ENCODE data around the gene ACTMAP. TPM values are rescaled to one million over a fixed set of nuclear protein-coding genes. Genes with fewer than 3 reads are reported as not detected.

The ACTMAP gene
- total RNA-seq, 1 donor from 2014 or later = 9.6 TPM

- no peaks in the 10 kb centered on the region for H4K20me1 ChIP-seq (ENCODE audit: insufficient read depth, low read length)
- no peak for TF ChIP-seq CTCF (IDR thresholded peaks at IDR 0.05; ENCODE audit: insufficient read depth, low read depth, low read length)
- TF ChIP-seq EZH2 (IDR thresholded peaks at IDR 0.05; ENCODE audit: insufficient read depth, low read length) = no peak
- H3K79me2 ChIP-seq (ENCODE audit: insufficient read depth, low read length) = no peaks in the 10 kb centered on the region
- no peaks in the 10 kb centered on the region for H3K27me3 ChIP-seq (ENCODE audit: insufficient read depth, low read length)
- DNase-seq (ENCODE audit: low read depth) (peak; percentile 39), FAIRE-seq (no peak)
- peaks cover 15% of the 10 kb centered on the region for H3K4me1 ChIP-seq (ENCODE audit: insufficient read depth, low read length)
- H3K9ac ChIP-seq (ENCODE audit: low read length) = peak overlapping the region; percentile 43
- H3K4me3 Mint-ChIP-seq (ENCODE audit: unreplicated experiment) = no peak overlapping the region
- H3K4me2 ChIP-seq (ENCODE audit: low read length) = peak overlapping the region; percentile 49
- no peaks in the 10 kb centered on the region for H3K9me3 Mint-ChIP-seq (ENCODE audit: unreplicated experiment)
- H2AFZ ChIP-seq (ENCODE audit: low read depth, low read length) = peak overlapping the region; percentile 42
- no peaks in the 10 kb centered on the region for H3K36me3 ChIP-seq (ENCODE audit: insufficient read depth, low read length)
- peak overlapping the region; percentile 34 for H3K27ac ChIP-seq (ENCODE audit: low read depth, low read length)
- peaks cover 12% of the 10 kb centered on the region for H3K36me3 Mint-ChIP-seq (ENCODE audit: low read depth, unreplicated experiment)
- no peaks in the 10 kb centered on the region for H3K9me3 ChIP-seq (ENCODE audit: insufficient read depth, low read depth, low read length)
- peaks cover 14% of the 10 kb centered on the region for H3K4me1 Mint-ChIP-seq (ENCODE audit: low read depth, unreplicated experiment)
- no peak overlapping the region for H3K4me3 ChIP-seq (ENCODE audit: insufficient read depth, low read depth, low read length)
- H3K27ac Mint-ChIP-seq (ENCODE audit: unreplicated experiment) = peak overlapping the region; percentile 81
- no peaks in the 10 kb centered on the region for H3K27me3 Mint-ChIP-seq (ENCODE audit: low read depth, unreplicated experiment)
Observed at GRCh38 chr19:40745402-40745780, 4.9 kb downstream of the ACTMAP start.

- FAIRE-seq (no peak), DNase-seq (ENCODE audit: low read depth) (no peak)
- no peak overlapping the region for H3K4me3 ChIP-seq (ENCODE audit: insufficient read depth, low read depth, low read length)
- Mint-ChIP-seq H3K4me3 (ENCODE audit: unreplicated experiment) (no peak overlapping the region), H3K9me3 (ENCODE audit: unreplicated experiment) (no peaks in the 10 kb centered on the region), H3K4me1 (ENCODE audit: low read depth, unreplicated experiment) (peaks cover 14% of the 10 kb centered on the region), H3K36me3 (ENCODE audit: low read depth, unreplicated experiment) (peaks cover 12% of the 10 kb centered on the region), H3K27ac (ENCODE audit: unreplicated experiment) (peak overlapping the region; percentile 81), H3K27me3 (ENCODE audit: low read depth, unreplicated experiment) (no peaks in the 10 kb centered on the region)
- H2AFZ ChIP-seq (ENCODE audit: low read depth, low read length) = peak overlapping the region; percentile 42
- peaks cover 10% of the 10 kb centered on the region for H3K4me1 ChIP-seq (ENCODE audit: insufficient read depth, low read length)
- H3K9ac ChIP-seq (ENCODE audit: low read length) = peak overlapping the region; percentile 43
- H3K36me3 ChIP-seq (ENCODE audit: insufficient read depth, low read length) = peaks cover under 1% of the 10 kb centered on the region
- H3K27me3 ChIP-seq (ENCODE audit: insufficient read depth, low read length) = no peaks in the 10 kb centered on the region
- H4K20me1 ChIP-seq (ENCODE audit: insufficient read depth, low read length) = no peaks in the 10 kb centered on the region
- TF ChIP-seq EZH2 (IDR thresholded peaks at IDR 0.05; ENCODE audit: insufficient read depth, low read length) (no peak), CTCF (IDR thresholded peaks at IDR 0.05; ENCODE audit: insufficient read depth, low read depth, low read length) (no peak)
- peak overlapping the region; percentile 34 for H3K27ac ChIP-seq (ENCODE audit: low read depth, low read length)
- no peaks in the 10 kb centered on the region for H3K9me3 ChIP-seq (ENCODE audit: insufficient read depth, low read depth, low read length)
- no peaks in the 10 kb centered on the region for H3K79me2 ChIP-seq (ENCODE audit: insufficient read depth, low read length)
- H3K4me2 ChIP-seq (ENCODE audit: low read length) = peak overlapping the region; percentile 49
Observed at GRCh38 chr19:40744554-40745401, 5.5 kb downstream of the ACTMAP start.

DNA sequence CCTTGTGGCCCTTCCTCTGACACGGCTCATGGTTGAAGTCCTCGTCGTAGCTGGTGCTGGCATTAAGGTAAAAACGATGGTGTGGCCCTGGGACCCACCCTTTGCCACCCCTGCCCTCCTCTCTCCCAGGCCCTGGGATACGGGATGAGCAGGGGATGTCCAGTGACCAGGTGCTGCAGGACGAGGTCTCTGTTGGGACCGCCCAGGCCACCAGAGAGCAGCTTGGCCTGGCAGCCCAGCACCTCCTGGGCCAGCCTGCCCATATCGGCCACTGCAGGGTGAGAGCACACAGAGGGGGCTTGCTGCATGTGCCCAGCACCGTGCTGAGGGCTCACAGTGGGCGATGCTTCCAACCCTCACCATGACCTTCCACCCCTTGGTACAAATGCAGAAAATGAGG lies 6.4 kb downstream of the ACTMAP start:
- no peaks in the 10 kb centered on the region for H3K27me3 Mint-ChIP-seq (ENCODE audit: low read depth, unreplicated experiment)
- Histone ChIP-seq H3K4me1 (ENCODE audit: insufficient read depth, low read length) (peaks cover 8% of the 10 kb centered on the region), H2AFZ (ENCODE audit: low read depth, low read length) (no peak overlapping the region), H3K4me2 (ENCODE audit: low read length) (no peak overlapping the region), H3K4me3 (ENCODE audit: insufficient read depth, low read depth, low read length) (no peak overlapping the region), H3K27me3 (ENCODE audit: insufficient read depth, low read length) (no peaks in the 10 kb centered on the region), H3K36me3 (ENCODE audit: insufficient read depth, low read length) (peaks cover 3% of the 10 kb centered on the region), H4K20me1 (ENCODE audit: insufficient read depth, low read length) (no peaks in the 10 kb centered on the region), H3K9me3 (ENCODE audit: insufficient read depth, low read depth, low read length) (no peaks in the 10 kb centered on the region), H3K27ac (ENCODE audit: low read depth, low read length) (no peak overlapping the region), H3K79me2 (ENCODE audit: insufficient read depth, low read length) (no peaks in the 10 kb centered on the region), H3K9ac (ENCODE audit: low read length) (no peak overlapping the region)
- H3K36me3 Mint-ChIP-seq (ENCODE audit: low read depth, unreplicated experiment) = peaks cover 15% of the 10 kb centered on the region
- no peaks in the 10 kb centered on the region for H3K9me3 Mint-ChIP-seq (ENCODE audit: unreplicated experiment)
- FAIRE-seq (no peak), DNase-seq (ENCODE audit: low read depth) (no peak)
- peak overlapping the region; percentile 57 for H3K4me3 Mint-ChIP-seq (ENCODE audit: unreplicated experiment)
- H3K4me1 Mint-ChIP-seq (ENCODE audit: low read depth, unreplicated experiment) = peaks cover 14% of the 10 kb centered on the region
- no peak for TF ChIP-seq CTCF (IDR thresholded peaks at IDR 0.05; ENCODE audit: insufficient read depth, low read depth, low read length)
- no peak for TF ChIP-seq EZH2 (IDR thresholded peaks at IDR 0.05; ENCODE audit: insufficient read depth, low read length)
- no peak overlapping the region for H3K27ac Mint-ChIP-seq (ENCODE audit: unreplicated experiment)

Measured in astrocyte (in vitro differentiated cells and primary cell).